NCI-H2029 (cell line): ENCODE data around the gene SLC23A2.
A peak's percentile ranks its signal among the peaks of the same experiment; 100 is the strongest.
"Not testable (repeated sequence)": the region's sequence is repeated elsewhere in the genome, so short reads cannot be mapped to it uniquely, and the experiment has no call there.

Source experiments
- DNase-seq: peaks from one replicate; lab custom pipeline; 2025; lab: John Stamatoyannopoulos, UW

Gene SLC23A2

DNA sequence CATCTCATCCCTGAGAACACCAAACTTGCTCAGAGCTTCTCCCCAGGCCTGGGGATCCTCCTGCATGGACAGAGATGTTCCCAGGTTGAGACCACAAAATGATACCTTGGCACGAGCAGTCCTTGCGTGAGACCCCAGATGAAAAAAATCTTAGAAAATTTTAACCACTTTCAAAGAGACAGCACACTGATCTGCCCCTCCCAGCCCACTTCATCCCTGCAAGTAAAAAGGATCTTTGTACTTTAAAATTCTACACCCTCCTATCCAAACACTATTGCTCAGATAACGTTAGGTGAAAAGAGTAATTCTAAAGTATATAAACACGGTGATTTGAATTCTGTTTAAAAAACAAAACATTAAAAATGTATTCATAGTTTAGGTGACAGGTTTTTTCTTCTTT is 98.5 kb downstream of the SLC23A2 start:
- no peak for DNase-seq

- no peak for DNase-seq
These were observed 100.1 kb downstream of the SLC23A2 start for GRCh38 chr20:4901031-4901818.

GRCh38 chr20:4898282-4899244 is 102.7 kb downstream of the SLC23A2 start:
- DNase-seq, result no peak

DNA sequence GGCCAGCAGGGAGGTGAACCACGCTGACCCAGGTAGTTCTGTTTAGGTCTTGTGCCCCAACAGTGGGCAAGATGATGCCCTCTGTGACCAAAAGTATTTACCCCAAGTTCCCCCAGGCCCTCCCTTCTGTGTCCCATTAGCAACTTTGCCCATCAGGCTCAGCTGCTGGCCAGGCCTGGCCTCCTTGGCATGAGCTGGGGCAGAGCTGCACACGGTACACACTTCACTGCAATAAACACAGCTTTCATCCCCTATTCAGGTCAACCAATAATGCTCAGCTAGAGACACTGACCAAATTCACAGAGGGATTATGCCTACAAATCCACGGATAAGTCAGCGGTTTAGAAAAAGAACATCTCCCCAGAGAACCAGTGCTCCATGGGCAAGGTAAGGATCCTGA is 103.7 kb downstream of the SLC23A2 start:
- no peak for DNase-seq

GRCh38 chr20:4896971-4897497 is 104.3 kb downstream of the SLC23A2 start:
- DNase-seq, result no peak

DNA sequence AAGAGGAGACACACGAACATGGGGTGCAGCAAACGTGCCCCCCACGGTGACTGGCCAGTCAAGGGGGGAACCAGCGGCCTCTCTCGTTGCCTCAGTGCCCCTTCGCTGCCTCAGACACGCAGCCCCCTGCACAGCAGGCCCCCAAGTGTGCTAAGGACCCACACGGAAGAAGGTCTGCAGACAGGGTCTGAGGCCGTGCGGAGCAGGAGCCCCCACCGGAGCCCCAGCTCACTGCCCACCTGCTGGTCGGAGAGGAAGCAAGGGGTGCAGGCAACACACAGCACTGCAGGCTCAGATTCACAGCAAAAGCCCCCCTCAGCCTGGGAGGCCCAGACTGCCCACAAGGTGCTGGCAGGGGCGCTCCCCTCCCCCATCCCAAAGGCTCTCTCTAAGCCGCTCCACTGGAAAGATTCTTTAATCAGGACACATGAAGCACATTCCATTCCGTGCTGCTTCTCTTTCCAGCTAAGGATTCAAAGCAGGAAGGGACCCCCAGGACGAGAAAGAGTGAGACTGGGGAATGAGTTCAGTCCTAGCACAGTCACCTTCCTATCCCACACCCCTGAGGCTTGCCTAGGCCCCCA is 105.1 kb downstream of the SLC23A2 start:
- no peak for DNase-seq

- DNase-seq, result no peak
These were observed 106.3 kb downstream of the SLC23A2 start for GRCh38 chr20:4894981-4895381.

DNA sequence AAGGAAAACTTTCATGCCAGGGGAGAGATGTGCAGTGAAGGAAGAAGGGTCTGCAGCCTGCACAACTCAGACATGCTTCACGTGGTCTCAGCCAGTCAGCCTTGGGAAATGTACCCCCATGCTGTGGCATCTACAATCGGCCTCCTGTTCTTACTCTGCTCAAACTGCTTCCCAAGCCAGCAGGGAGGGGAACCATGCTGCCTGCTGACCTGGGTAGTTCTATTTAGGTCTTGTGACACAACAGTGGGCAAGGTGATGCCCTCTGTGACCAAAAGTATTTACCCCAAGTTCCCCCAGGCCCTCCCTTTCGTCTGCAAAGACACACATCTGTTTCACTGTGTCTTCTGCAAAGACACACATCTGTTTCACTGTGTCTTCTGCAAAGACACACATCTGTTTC is 106.9 kb downstream of the SLC23A2 start:
- no peak for DNase-seq

GRCh38 chr20:4893709-4894108 is 107.6 kb downstream of the SLC23A2 start:
- no peak for DNase-seq

DNA sequence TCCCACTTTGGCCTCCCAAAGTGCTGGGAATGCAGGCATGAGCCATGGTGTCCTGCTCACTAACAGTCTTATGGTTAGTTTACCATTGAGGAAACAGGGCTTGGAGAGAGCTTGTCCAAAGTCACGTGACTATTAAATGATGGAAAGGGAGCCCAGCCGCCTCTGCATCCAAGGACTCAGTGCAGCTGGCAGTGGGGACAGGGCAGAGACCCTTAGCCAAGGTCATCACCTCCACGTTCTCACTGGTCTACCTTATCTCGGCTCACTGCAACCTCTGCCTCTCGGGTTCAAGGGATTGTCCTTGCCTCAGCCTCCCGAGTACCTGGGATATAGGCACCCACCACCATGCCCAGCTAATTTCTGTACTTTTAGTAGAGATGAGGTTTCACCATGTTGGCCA is 109.3 kb downstream of the SLC23A2 start:
- DNase-seq, result no peak

DNA sequence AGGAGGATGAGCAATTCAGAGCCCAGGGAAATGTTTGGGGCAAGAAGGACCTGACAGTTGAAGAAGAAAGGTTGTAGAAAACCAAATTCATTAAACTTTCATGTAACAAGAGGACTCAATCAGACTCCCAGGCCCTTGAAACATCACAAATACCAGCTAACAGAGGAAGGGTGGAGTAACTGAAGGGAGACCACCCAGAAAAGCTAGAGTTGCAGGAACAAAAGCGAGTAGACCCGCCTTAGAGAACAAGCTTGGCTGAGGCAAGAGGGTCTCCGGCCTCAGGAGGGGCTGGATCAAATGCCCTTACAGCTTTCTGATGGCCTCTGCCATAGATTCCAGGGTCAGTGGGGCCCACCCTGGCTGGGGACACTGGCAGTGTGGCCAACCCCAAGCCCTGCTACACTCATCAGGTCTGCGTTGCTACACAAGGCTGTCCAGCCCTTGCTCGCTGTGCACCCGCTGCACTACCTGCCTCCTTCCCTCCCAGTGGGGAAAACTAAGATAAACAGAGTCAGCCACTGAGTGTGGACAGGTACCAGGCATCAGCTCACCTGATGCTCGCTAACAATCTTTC is 110.0 kb downstream of the SLC23A2 start:
- DNase-seq, result no peak

GRCh38 chr20:4889446-4889845 is 111.9 kb downstream of the SLC23A2 start:
- no peak for DNase-seq

GRCh38 chr20:4887586-4887985 is 113.7 kb downstream of the SLC23A2 start:
- DNase-seq, result no peak

DNA sequence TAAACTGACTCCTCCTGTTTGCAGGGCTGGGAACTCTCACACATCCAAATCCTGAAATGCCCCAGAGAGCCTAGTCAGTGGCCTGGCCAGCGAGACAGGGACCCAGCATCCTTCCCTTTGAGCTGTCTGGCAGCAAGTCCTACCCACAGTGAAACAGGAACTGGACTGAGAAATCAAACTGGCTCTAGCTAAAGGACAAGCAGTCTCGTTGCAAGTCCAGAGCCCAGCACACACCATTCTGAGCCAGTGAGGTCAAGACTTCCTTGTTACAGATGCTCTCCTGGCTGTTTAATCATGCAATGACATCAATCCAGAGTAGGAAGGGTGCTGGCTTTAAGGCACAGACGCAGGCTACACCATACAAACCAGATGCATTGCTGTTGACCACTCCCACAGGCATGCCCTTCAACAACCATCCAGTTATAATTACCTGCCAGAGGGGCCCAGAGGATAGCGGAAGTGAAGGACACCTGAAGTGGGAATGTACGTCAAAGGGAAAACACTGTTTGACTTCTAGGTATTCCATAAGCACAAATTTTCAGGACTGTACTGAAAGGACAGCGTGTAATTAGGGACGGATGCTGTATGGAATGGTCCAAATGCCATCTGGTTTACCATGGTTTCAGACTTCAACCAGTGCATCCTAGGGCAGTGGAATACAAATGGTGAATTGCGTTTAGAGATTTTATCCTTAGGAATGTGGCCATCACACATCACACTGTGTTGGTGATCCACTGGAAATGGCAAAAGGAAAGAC is 114.4 kb downstream of the SLC23A2 start:
- DNase-seq, result no peak

GRCh38 chr20:4885877-4886276 is 115.4 kb downstream of the SLC23A2 start:
- DNase-seq, result no peak

GRCh38 chr20:4883546-4883945 is 117.8 kb downstream of the SLC23A2 start:
- DNase-seq, result no peak

- no peak for DNase-seq
These were observed 118.3 kb downstream of the SLC23A2 start for GRCh38 chr20:4883051-4883450.

- no peak for DNase-seq
These were observed 120.1 kb downstream of the SLC23A2 start for GRCh38 chr20:4881006-4881730.

DNA sequence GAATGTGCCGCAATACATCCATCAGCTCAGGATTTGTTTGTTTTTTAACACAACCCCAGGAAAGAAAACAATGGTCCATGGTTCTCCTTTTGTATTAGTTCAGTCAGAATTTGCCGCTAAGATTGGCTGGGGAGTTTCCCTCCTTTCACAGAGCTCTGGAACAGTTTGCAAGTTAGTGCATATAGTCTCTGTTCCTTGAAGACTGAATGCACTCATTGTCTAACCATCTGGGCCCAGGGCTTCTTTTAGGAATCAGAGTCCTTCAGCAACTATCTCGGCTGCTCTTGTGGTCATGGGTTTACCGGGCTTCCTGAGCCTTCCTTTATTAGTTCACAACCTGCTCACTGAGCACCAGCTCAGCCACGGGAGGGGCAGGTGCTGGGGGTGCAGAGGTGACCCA is 121.3 kb downstream of the SLC23A2 start:
- DNase-seq, result no peak

DNA sequence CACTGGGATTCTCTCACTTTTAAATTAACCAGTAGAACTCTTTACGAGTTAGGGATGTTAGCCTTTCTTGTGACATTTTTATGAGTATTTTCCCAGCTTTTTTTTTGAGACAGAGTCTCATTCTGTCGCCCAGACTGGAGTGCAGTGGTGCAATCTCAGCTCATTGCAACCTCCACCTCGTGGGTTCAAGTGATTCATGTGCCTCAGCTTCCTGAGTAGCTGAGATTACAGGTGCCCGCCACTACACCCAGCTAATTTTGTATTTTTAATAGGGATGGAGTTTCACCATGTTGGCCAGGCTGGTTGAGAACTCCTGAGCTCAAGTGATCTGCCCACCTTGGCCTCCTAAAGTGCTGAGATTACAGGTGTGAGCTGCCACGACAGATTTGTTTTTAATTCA is 123.2 kb downstream of the SLC23A2 start:
- not testable (repeated sequence) for DNase-seq

GRCh38 chr20:4876731-4877130 is 124.6 kb downstream of the SLC23A2 start:
- peak; percentile 16 for DNase-seq
